ENCODE measurements around the gene OAF.

The OAF gene

GRCh38 chr11:120184946-120185705, 25.7 kb upstream of the OAF start:
- TF ChIP-seq CTCF (IDR thresholded peaks at IDR 0.05; ENCODE audit: insufficient read depth, low read depth, low read length, missing control alignments): no peak
- DNase-seq (ENCODE audit: low read depth): no peak
- H3K4me3 ChIP-seq (ENCODE audit: low read length): no peak overlapping the region

GRCh38 chr11:120185706-120186455, 25.0 kb upstream of the OAF start:
- DNase-seq (ENCODE audit: low read depth): no peak
- no peak for TF ChIP-seq CTCF (IDR thresholded peaks at IDR 0.05; ENCODE audit: insufficient read depth, low read depth, low read length, missing control alignments)
- H3K4me3 ChIP-seq (ENCODE audit: low read length): no peak overlapping the region

GRCh38 chr11:120186456-120186773, 24.4 kb upstream of the OAF start:
- TF ChIP-seq CTCF (IDR thresholded peaks at IDR 0.05; ENCODE audit: insufficient read depth, low read depth, low read length, missing control alignments): no peak
- no peak overlapping the region for H3K4me3 ChIP-seq (ENCODE audit: low read length)
- no peak for DNase-seq (ENCODE audit: low read depth)

- DNase-seq (ENCODE audit: low read depth): peak; percentile 94
- TF ChIP-seq CTCF (IDR thresholded peaks at IDR 0.05; ENCODE audit: insufficient read depth, low read depth, low read length, missing control alignments): no peak
- no peak overlapping the region for H3K4me3 ChIP-seq (ENCODE audit: low read length)
Observed at GRCh38 chr11:120186774-120187591, 23.8 kb upstream of the OAF start.

GRCh38 chr11:120188371-120188770, 22.5 kb upstream of the OAF start:
- TF ChIP-seq CTCF (IDR thresholded peaks at IDR 0.05; ENCODE audit: insufficient read depth, low read depth, low read length, missing control alignments): no peak
- no peak for DNase-seq (ENCODE audit: low read depth)
- H3K4me3 ChIP-seq (ENCODE audit: low read length): no peak overlapping the region

GRCh38 chr11:120188811-120189455, 21.9 kb upstream of the OAF start:
- TF ChIP-seq CTCF (IDR thresholded peaks at IDR 0.05; ENCODE audit: insufficient read depth, low read depth, low read length, missing control alignments): no peak
- DNase-seq (ENCODE audit: low read depth): no peak
- no peak overlapping the region for H3K4me3 ChIP-seq (ENCODE audit: low read length)

Data from epithelial cell of esophagus (primary cell).